ENCODE data around the gene AGAP1.

AGAP1 gene

GRCh38 chr2:235955664-235956063, 461.8 kb downstream of the AGAP1 start:
- TF ChIP-seq REST (IDR thresholded peaks at IDR 0.05; ENCODE audit: insufficient read depth in 1 of 2, low read depth in 2 of 2, low read length in 2 of 2) = peak in 1 of 2 experiments; percentile 76; a peak in 2 of 4 replicates
- TF ChIP-seq SIN3A (IDR thresholded peaks at IDR 0.05; ENCODE audit: borderline replicate concordance, insufficient read depth, low read length) = no peak
- no peak for TF ChIP-seq FOXP2 (optimal IDR thresholded peaks at IDR 0.05; ENCODE audit: borderline replicate concordance, extremely low read depth, extremely low read length, insufficient read depth)
- TF ChIP-seq POLR2AphosphoS5 (IDR thresholded peaks at IDR 0.05; ENCODE audit: low read depth, low read length) = no peak
- no peak for TF ChIP-seq TAF1 (IDR thresholded peaks at IDR 0.05; ENCODE audit: borderline replicate concordance, insufficient read depth, low read length)

GRCh38 chr2:235956281-235956970, 462.6 kb downstream of the AGAP1 start:
- no peak for TF ChIP-seq REST (IDR thresholded peaks at IDR 0.05; ENCODE audit: insufficient read depth in 1 of 2, low read depth in 2 of 2, low read length in 2 of 2)

- no peak for TF ChIP-seq SIN3A (IDR thresholded peaks at IDR 0.05; ENCODE audit: borderline replicate concordance, insufficient read depth, low read length)
- TF ChIP-seq TAF1 (IDR thresholded peaks at IDR 0.05; ENCODE audit: borderline replicate concordance, insufficient read depth, low read length) = no peak
- TF ChIP-seq FOXP2 (optimal IDR thresholded peaks at IDR 0.05; ENCODE audit: borderline replicate concordance, extremely low read depth, extremely low read length, insufficient read depth) = no peak
- no peak for TF ChIP-seq POLR2AphosphoS5 (IDR thresholded peaks at IDR 0.05; ENCODE audit: low read depth, low read length)
- no peak for TF ChIP-seq REST (IDR thresholded peaks at IDR 0.05; ENCODE audit: insufficient read depth in 1 of 2, low read depth in 2 of 2, low read length in 2 of 2)
Observed at GRCh38 chr2:235957251-235957650, 463.4 kb downstream of the AGAP1 start.

GRCh38 chr2:235958221-235958930, 464.5 kb downstream of the AGAP1 start:
- TF ChIP-seq TAF1 (IDR thresholded peaks at IDR 0.05; ENCODE audit: borderline replicate concordance, insufficient read depth, low read length) (no peak), FOXP2 (optimal IDR thresholded peaks at IDR 0.05; ENCODE audit: borderline replicate concordance, extremely low read depth, extremely low read length, insufficient read depth) (no peak), REST (IDR thresholded peaks at IDR 0.05; ENCODE audit: insufficient read depth in 1 of 2, low read depth in 2 of 2, low read length in 2 of 2) (no peak), POLR2AphosphoS5 (IDR thresholded peaks at IDR 0.05; ENCODE audit: low read depth, low read length) (no peak)
